H1 (cell line): ENCODE data around the gene TIE1. TPM values are rescaled to one million over a fixed set of nuclear protein-coding genes. Genes with fewer than 3 reads are reported as not detected.

ENCODE experiments used
- CTCF ChIA-PET: fragments of 300-600 bp; sonication (Branson Sonifier 250); formaldehyde crosslinking; loops from one replicate; lab custom pipeline; 2021; ENCODE audit not compliant: partially characterized antibody; lab: Charles Lee
- POLR2A ChIA-PET: fragments of 300-600 bp; sonication (Branson Sonifier 250); formaldehyde crosslinking; loops from one replicate; lab custom pipeline; 2021; ENCODE audit warnings: inconsistent platforms; ENCODE audit not compliant: partially characterized antibody; lab: Charles Lee
- DNase-seq, 2 experiments: peaks; one replicate each; pipeline versions ENCODE4 v3.0.0 to v3.0.0-alpha.2; 2010 to 2022; ENCODE audit warnings: low spot score in 2 of 2, low read depth in 1 of 2, mixed read lengths in 1 of 2
- FAIRE-seq: peaks from 2 replicates; lab custom pipeline; 2011; peaks lifted over from hg19 to GRCh38; lab: Jason Lieb, UNC
- H2AFZ ChIP-seq: 2 replicates; pipeline ENCODE4 v1.8.1; 2012; ENCODE audit warnings: low read length, inconsistent platforms
- H2AK5ac ChIP-seq: 2 replicates; pipeline ENCODE4 v1.6.1; 2013; ENCODE audit warnings: low read depth, low read length
- H2BK120ac ChIP-seq: replicated peaks from 2 replicates; pipeline ENCODE3; 2013; ENCODE audit warnings: low read depth, low read length, inconsistent platforms
- H2BK12ac ChIP-seq: 2 replicates; pipeline ENCODE4 v1.6.1; 2013; ENCODE audit warnings: low read depth, low read length
- H2BK15ac ChIP-seq: 2 replicates; pipeline ENCODE4 v1.6.1; 2013; ENCODE audit warnings: low read length
- H2BK20ac ChIP-seq: 2 replicates; pipeline ENCODE4 v1.6.1; 2013; ENCODE audit warnings: low read length
- H2BK5ac ChIP-seq: 2 replicates; pipeline ENCODE4 v1.6.1; 2013; ENCODE audit warnings: low read depth, low read length
- H3K14ac ChIP-seq: 2 replicates; pipeline ENCODE4 v1.6.1; 2013; ENCODE audit warnings: inconsistent platforms; ENCODE audit not compliant: insufficient read length
- H3K18ac ChIP-seq: 2 replicates; pipeline ENCODE4 v1.6.1; 2013; ENCODE audit warnings: low read length; ENCODE audit errors: extremely low read depth
- H3K23ac ChIP-seq: 2 replicates; pipeline ENCODE4 v1.6.1; 2013; ENCODE audit warnings: inconsistent platforms; ENCODE audit not compliant: insufficient read length
- H3K23me2 ChIP-seq: 2 replicates; pipeline ENCODE4 v1.6.1; 2013; ENCODE audit warnings: low read depth, low read length
- H3K27ac ChIP-seq: 2 replicates; pipeline ENCODE4 v1.6.1; 2011; ENCODE audit warnings: low read depth, low read length, inconsistent platforms
- H3K27me3 ChIP-seq, 4 experiments: replicated peaks in 1 of 4; 1 replicate in 1 of 4; 2 replicates in 3 of 4; pipeline versions ENCODE4 v1.6.1 to v1.8.1; 2011 to 2013; ENCODE audit warnings: low read length in 3 of 4, mild to moderate bottlenecking in 3 of 4, inconsistent platforms in 2 of 4, mixed read lengths in 2 of 4, moderate library complexity in 1 of 4; ENCODE audit not compliant: control insufficient read depth in 3 of 4, insufficient read depth in 3 of 4; ENCODE audit errors: extremely low read depth in 1 of 4
- H3K36me3 ChIP-seq, 4 experiments: 2 replicates each; pipeline versions ENCODE4 v1.6.1 to v1.8.1; 2011 to 2013; ENCODE audit warnings: mild to moderate bottlenecking in 4 of 4, low read length in 3 of 4, moderate library complexity in 2 of 4, control low read depth in 1 of 4, inconsistent platforms in 1 of 4; ENCODE audit not compliant: insufficient read depth in 4 of 4, control insufficient read depth in 2 of 4
- H3K4ac ChIP-seq: replicated peaks from 2 replicates; pipeline ENCODE3; 2013; ENCODE audit warnings: low read length, low read depth, mixed read lengths, inconsistent platforms; ENCODE audit not compliant: insufficient read length
- H3K4me1 ChIP-seq, 4 experiments: replicated peaks in 1 of 4; 1 replicate in 1 of 4; 2 replicates in 3 of 4; pipeline versions ENCODE4 v1.6.1 to v1.8.1; 2011 to 2013; ENCODE audit warnings: low read length in 3 of 4, inconsistent platforms in 2 of 4, mixed read lengths in 1 of 4; ENCODE audit not compliant: insufficient read depth in 4 of 4, control insufficient read depth in 3 of 4
- H3K4me2 ChIP-seq, 2 experiments: 2 replicates each; pipeline versions ENCODE4 v1.6.1 to v1.8.1; 2011 to 2013; ENCODE audit warnings: low read depth in 2 of 2, low read length in 2 of 2, control low read depth in 1 of 2, inconsistent platforms in 1 of 2, mild to moderate bottlenecking in 1 of 2; ENCODE audit not compliant: insufficient read depth in 1 of 2
- H3K4me3 ChIP-seq, 4 experiments: fragments of 200-600, 300-600 bp in 1 of 4; sonication (generic), shearing (Covaris generic), sonication (Bioruptor Twin) in 1 of 4; 2 replicates each; pipeline versions ENCODE4 v1.5.1 to v1.8.1; 2011 to 2016; ENCODE audit warnings: low read length in 4 of 4, low read depth in 3 of 4, control low read depth in 2 of 4, inconsistent platforms in 2 of 4, mild to moderate bottlenecking in 2 of 4, mixed read lengths in 1 of 4, moderate library complexity in 1 of 4; ENCODE audit not compliant: insufficient read depth in 2 of 4; ENCODE audit errors: extremely low read depth in 1 of 4
- H3K56ac ChIP-seq: replicated peaks from 2 replicates; pipeline ENCODE3; 2013; ENCODE audit warnings: low read depth, mild to moderate bottlenecking, mixed read lengths, low read length, inconsistent platforms; ENCODE audit not compliant: insufficient read length
- H3K79me1 ChIP-seq: 2 replicates; pipeline ENCODE4 v1.6.1; 2013; ENCODE audit warnings: low read depth, low read length, control low read depth
- H3K79me2 ChIP-seq, 2 experiments: 2 replicates each; pipeline versions ENCODE4 v1.6.1 to v1.8.1; 2012 to 2013; ENCODE audit warnings: low read length in 2 of 2, mild to moderate bottlenecking in 2 of 2, inconsistent platforms in 1 of 2; ENCODE audit not compliant: insufficient read depth in 2 of 2, control insufficient read depth in 1 of 2
- H3K9ac ChIP-seq, 4 experiments: replicated peaks in 1 of 4; 1 replicate in 1 of 4; 2 replicates in 3 of 4; pipeline versions ENCODE4 v1.6.1 to v1.8.1; 2011 to 2013; ENCODE audit warnings: low read depth in 3 of 4, low read length in 3 of 4, control low read depth in 2 of 4, mild to moderate bottlenecking in 2 of 4, moderate library complexity in 2 of 4, inconsistent platforms in 1 of 4; ENCODE audit errors: extremely low read depth in 1 of 4
- H3K9me3 ChIP-seq, 2 experiments: 2 replicates each; pipeline versions ENCODE4 v1.6.1 to v1.8.1; 2012 to 2013; ENCODE audit warnings: mild to moderate bottlenecking in 2 of 2, moderate library complexity in 2 of 2, control low read depth in 1 of 2, inconsistent platforms in 1 of 2, low read depth in 1 of 2, low read length in 1 of 2, mixed read lengths in 1 of 2; ENCODE audit not compliant: insufficient read depth in 2 of 2
- H4K20me1 ChIP-seq, 2 experiments: replicated peaks in 1 of 2; 2 replicates each; pipeline versions ENCODE3 to v1.8.1; 2011 to 2013; ENCODE audit warnings: inconsistent platforms in 2 of 2, low read length in 2 of 2, mild to moderate bottlenecking in 1 of 2; ENCODE audit not compliant: insufficient read depth in 2 of 2, control insufficient read depth in 1 of 2
- H4K5ac ChIP-seq: 2 replicates; pipeline ENCODE4 v1.6.1; 2013; ENCODE audit warnings: low read length, low read depth, mixed read lengths, inconsistent platforms; ENCODE audit not compliant: insufficient read length
- H4K8ac ChIP-seq: 2 replicates; pipeline ENCODE4 v1.8.0; 2013; ENCODE audit warnings: mild to moderate bottlenecking, moderate library complexity, low read length, inconsistent platforms; ENCODE audit not compliant: insufficient read depth; ENCODE audit errors: extremely low read depth
- H4K91ac ChIP-seq: replicated peaks from 2 replicates; pipeline ENCODE3; 2013; ENCODE audit warnings: low read length, mixed read lengths, inconsistent platforms; ENCODE audit not compliant: insufficient read length
- BACH1 ChIP-seq: IDR thresholded peaks from 2 replicates; pipeline ENCODE4 v1.6.1; 2012; ENCODE audit warnings: low read length, improper control_type of control experiment
- BRCA1 ChIP-seq: IDR thresholded peaks from 2 replicates; pipeline ENCODE4 v1.6.1; 2012; ENCODE audit warnings: low read depth, low read length, improper control_type of control experiment
- CHD1 ChIP-seq: IDR thresholded peaks from 2 replicates; pipeline ENCODE4 v1.6.1; 2012; ENCODE audit warnings: low read depth, low read length, improper control_type of control experiment
- CREB1 ChIP-seq: IDR thresholded peaks from 2 replicates; pipeline ENCODE4 v1.6.1; 2012; ENCODE audit warnings: inconsistent platforms
- FOSL1 ChIP-seq: IDR thresholded peaks from 2 replicates; pipeline ENCODE4 v1.6.1; 2011; ENCODE audit warnings: mild to moderate bottlenecking, low read depth, low read length, moderate library complexity; ENCODE audit not compliant: insufficient read depth
- JUN ChIP-seq: IDR thresholded peaks from 2 replicates; pipeline ENCODE4 v1.6.1; 2011; ENCODE audit warnings: low read depth, mild to moderate bottlenecking, improper control_type of control experiment, low read length
- MAFK ChIP-seq: IDR thresholded peaks from 2 replicates; pipeline ENCODE4 v1.6.1; 2012; ENCODE audit warnings: low read depth, mild to moderate bottlenecking, improper control_type of control experiment, low read length
- NANOG ChIP-seq: IDR thresholded peaks from 2 replicates; pipeline ENCODE4 v1.6.1; 2011; ENCODE audit warnings: low read length, low read depth, mild to moderate bottlenecking, inconsistent platforms; ENCODE audit not compliant: insufficient read depth, poor library complexity, severe bottlenecking
- RNF2 ChIP-seq: fragments of 200-900, 300-1000 bp; sonication (generic); IDR thresholded peaks from 2 replicates; pipeline ENCODE4 v1.7.1; 2016; ENCODE audit warnings: borderline replicate concordance, low read depth, mild to moderate bottlenecking, antibody characterized with exemption, low read length; ENCODE audit not compliant: poor library complexity, severe bottlenecking; ENCODE audit errors: missing control alignments
- SP2 ChIP-seq: IDR thresholded peaks from 2 replicates; pipeline ENCODE4 v1.6.1; 2012; ENCODE audit warnings: mild to moderate bottlenecking, low read length, inconsistent platforms
- SUZ12 ChIP-seq: fragments of 200-600 bp; sonication (generic); IDR thresholded peaks from 2 replicates; pipeline ENCODE4 v1.6.1; 2012; ENCODE audit warnings: mild to moderate bottlenecking, inconsistent platforms, low read length, moderate library complexity, mixed read lengths
- TAF1 ChIP-seq: IDR thresholded peaks from 2 replicates; pipeline ENCODE4 v1.6.1; 2011; ENCODE audit warnings: mild to moderate bottlenecking, low read depth, low read length
- polyA plus RNA-seq, 7 experiments: library from polyadenylated mRNA; depleted of rRNA in 3 of 7; stranded (reverse) in 5 of 7; unstranded in 2 of 7; fragments of >200 nt in 5 of 7; fragments of 200-250 nt in 2 of 7; gene quantifications; 1 replicate in 5 of 7; 2 replicates in 1 of 7; 4 replicates in 1 of 7; pipeline versions ENCODE4 v1.2.1 to v1.2.3, GENCODE V29; 2011 to 2013; ENCODE audit warnings: missing spikeins in 2 of 7, mixed read lengths in 2 of 7
- total RNA-seq: library from RNA; stranded (reverse); fragmentation: NEBNext Ultra II Directional; extraction: Animal tissue kit (Norgen Biotek cat#: 25700); gene quantifications from 2 replicates; pipeline ENCODE4 v1.2.1, GENCODE V29; 2021
- TF ChIP-seq, protein P1 (sequence below), 3 experiments: IDR thresholded peaks; 1 replicate in 2 of 3; 2 replicates in 1 of 3; pipeline versions ENCODE4 v1.5.1 to v1.6.1; 2011; ENCODE audit warnings: low read length in 3 of 3, mild to moderate bottlenecking in 3 of 3, inconsistent platforms in 2 of 3, low read depth in 1 of 3, moderate library complexity in 1 of 3; ENCODE audit not compliant: insufficient read depth in 1 of 3; ENCODE audit errors: control extremely low read depth in 1 of 3

TIE1 gene
- total and polyA plus RNA-seq, 2 of the 8 experiments (the other 6 are each of a cell fraction or from before 2014, with no cell fraction given), result 0.74 to 2.2 TPM

DNA sequence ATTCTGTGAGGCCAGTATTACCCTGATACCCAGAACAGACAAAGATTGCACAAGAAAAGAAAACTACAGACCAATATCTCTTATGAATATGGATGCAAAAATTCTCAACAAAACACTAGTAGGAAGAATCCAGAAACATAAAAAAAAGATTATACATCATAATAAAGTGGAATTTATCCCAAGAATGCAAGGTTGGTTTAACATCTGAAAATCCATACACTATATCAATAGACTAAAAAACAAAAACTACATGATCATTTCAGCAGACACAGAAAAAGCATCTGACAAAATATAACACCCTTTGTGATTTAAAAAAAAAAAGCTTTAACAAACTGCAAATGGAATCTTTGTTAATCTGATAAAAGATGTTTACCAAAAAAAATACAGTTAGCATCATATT, 24.6 kb downstream of the TIE1 start:
- no peak overlapping the region for H3K18ac ChIP-seq
- ChIA-PET POLR2A (no interaction called here), CTCF (no interaction called here)
- H3K79me2 ChIP-seq, result no peaks in the 10 kb centered on the region
- DNase-seq, result no peak
- H3K27ac ChIP-seq, result no peak overlapping the region
- no peaks in the 10 kb centered on the region for H3K79me1 ChIP-seq
- H4K20me1 ChIP-seq, result no peaks in the 10 kb centered on the region
- H3K4me2 ChIP-seq, result no peak overlapping the region
- H2AK5ac ChIP-seq, result no peak overlapping the region
- H2BK120ac ChIP-seq, result no peak overlapping the region
- H2BK15ac ChIP-seq, result no peak overlapping the region
- H2BK5ac ChIP-seq, result no peak overlapping the region
- no peaks in the 10 kb centered on the region for H3K36me3 ChIP-seq
- H3K23ac ChIP-seq, result no peak overlapping the region
- no peak overlapping the region for H2AFZ ChIP-seq
- H3K23me2 ChIP-seq, result no peaks in the 10 kb centered on the region
- no peak overlapping the region for H3K14ac ChIP-seq
- no peak overlapping the region for H4K91ac ChIP-seq
- H3K4me3 ChIP-seq, result no peak overlapping the region
- H4K8ac ChIP-seq, result no peak overlapping the region
- H3K9me3 ChIP-seq, result peaks cover 0 to 10% of the 10 kb centered on the region in 2 experiments; a peak in 2 of 4 replicates
- no peak for FAIRE-seq
- H3K4ac ChIP-seq, result no peak overlapping the region
- H2BK12ac ChIP-seq, result no peak overlapping the region
- no peak overlapping the region for H2BK20ac ChIP-seq
- H3K4me1 ChIP-seq, result peaks cover 0 to 6% (median 4%) of the 10 kb centered on the region in 4 experiments; a peak in 5 of 7 replicates
- H3K27me3 ChIP-seq, result no peaks in the 10 kb centered on the region
- no peak overlapping the region for H3K9ac ChIP-seq
- no peak overlapping the region for H3K56ac ChIP-seq
- no peak overlapping the region for H4K5ac ChIP-seq
- TF ChIP-seq, protein P1, sequence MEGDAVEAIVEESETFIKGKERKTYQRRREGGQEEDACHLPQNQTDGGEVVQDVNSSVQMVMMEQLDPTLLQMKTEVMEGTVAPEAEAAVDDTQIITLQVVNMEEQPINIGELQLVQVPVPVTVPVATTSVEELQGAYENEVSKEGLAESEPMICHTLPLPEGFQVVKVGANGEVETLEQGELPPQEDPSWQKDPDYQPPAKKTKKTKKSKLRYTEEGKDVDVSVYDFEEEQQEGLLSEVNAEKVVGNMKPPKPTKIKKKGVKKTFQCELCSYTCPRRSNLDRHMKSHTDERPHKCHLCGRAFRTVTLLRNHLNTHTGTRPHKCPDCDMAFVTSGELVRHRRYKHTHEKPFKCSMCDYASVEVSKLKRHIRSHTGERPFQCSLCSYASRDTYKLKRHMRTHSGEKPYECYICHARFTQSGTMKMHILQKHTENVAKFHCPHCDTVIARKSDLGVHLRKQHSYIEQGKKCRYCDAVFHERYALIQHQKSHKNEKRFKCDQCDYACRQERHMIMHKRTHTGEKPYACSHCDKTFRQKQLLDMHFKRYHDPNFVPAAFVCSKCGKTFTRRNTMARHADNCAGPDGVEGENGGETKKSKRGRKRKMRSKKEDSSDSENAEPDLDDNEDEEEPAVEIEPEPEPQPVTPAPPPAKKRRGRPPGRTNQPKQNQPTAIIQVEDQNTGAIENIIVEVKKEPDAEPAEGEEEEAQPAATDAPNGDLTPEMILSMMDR (IDR thresholded peaks at IDR 0.05; ENCODE audit: control extremely low read depth in 1 of 3, insufficient read depth in 1 of 3, low read depth in 1 of 3, low read length in 3 of 3), result no peak
- no peak for TF ChIP-seq TAF1
- TF ChIP-seq RNF2, result no peak
- TF ChIP-seq NANOG, result no peak
- TF ChIP-seq CHD1, result no peak
- TF ChIP-seq SP2, result no peak
- no peak for TF ChIP-seq SUZ12
- no peak for TF ChIP-seq MAFK
- no peak for TF ChIP-seq JUN
- no peak for TF ChIP-seq CREB1
- TF ChIP-seq BACH1, result no peak
- TF ChIP-seq FOSL1, result no peak
- no peak for TF ChIP-seq BRCA1
